Activated CD4-positive, alpha-beta T cell treated with anti-CD3 and anti-CD28 coated beads, Interleukin-10, Interleukin-2, amounts not matched to agents 100 ng/mL and 50 ng/mL, durations not matched to agents 16 hours and 8 hours (primary cell): ENCODE measurements around the gene RTN4.
"Not testable (repeated sequence)": the region's sequence is repeated elsewhere in the genome, so short reads cannot be mapped to it uniquely, and the experiment has no call there.

ENCODE experiments used
- DNase-seq: peaks from one replicate; pipeline ENCODE4 v3.0.0-alpha.2; 2020

RTN4 gene, protein sequence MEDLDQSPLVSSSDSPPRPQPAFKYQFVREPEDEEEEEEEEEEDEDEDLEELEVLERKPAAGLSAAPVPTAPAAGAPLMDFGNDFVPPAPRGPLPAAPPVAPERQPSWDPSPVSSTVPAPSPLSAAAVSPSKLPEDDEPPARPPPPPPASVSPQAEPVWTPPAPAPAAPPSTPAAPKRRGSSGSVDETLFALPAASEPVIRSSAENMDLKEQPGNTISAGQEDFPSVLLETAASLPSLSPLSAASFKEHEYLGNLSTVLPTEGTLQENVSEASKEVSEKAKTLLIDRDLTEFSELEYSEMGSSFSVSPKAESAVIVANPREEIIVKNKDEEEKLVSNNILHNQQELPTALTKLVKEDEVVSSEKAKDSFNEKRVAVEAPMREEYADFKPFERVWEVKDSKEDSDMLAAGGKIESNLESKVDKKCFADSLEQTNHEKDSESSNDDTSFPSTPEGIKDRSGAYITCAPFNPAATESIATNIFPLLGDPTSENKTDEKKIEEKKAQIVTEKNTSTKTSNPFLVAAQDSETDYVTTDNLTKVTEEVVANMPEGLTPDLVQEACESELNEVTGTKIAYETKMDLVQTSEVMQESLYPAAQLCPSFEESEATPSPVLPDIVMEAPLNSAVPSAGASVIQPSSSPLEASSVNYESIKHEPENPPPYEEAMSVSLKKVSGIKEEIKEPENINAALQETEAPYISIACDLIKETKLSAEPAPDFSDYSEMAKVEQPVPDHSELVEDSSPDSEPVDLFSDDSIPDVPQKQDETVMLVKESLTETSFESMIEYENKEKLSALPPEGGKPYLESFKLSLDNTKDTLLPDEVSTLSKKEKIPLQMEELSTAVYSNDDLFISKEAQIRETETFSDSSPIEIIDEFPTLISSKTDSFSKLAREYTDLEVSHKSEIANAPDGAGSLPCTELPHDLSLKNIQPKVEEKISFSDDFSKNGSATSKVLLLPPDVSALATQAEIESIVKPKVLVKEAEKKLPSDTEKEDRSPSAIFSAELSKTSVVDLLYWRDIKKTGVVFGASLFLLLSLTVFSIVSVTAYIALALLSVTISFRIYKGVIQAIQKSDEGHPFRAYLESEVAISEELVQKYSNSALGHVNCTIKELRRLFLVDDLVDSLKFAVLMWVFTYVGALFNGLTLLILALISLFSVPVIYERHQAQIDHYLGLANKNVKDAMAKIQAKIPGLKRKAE

DNA sequence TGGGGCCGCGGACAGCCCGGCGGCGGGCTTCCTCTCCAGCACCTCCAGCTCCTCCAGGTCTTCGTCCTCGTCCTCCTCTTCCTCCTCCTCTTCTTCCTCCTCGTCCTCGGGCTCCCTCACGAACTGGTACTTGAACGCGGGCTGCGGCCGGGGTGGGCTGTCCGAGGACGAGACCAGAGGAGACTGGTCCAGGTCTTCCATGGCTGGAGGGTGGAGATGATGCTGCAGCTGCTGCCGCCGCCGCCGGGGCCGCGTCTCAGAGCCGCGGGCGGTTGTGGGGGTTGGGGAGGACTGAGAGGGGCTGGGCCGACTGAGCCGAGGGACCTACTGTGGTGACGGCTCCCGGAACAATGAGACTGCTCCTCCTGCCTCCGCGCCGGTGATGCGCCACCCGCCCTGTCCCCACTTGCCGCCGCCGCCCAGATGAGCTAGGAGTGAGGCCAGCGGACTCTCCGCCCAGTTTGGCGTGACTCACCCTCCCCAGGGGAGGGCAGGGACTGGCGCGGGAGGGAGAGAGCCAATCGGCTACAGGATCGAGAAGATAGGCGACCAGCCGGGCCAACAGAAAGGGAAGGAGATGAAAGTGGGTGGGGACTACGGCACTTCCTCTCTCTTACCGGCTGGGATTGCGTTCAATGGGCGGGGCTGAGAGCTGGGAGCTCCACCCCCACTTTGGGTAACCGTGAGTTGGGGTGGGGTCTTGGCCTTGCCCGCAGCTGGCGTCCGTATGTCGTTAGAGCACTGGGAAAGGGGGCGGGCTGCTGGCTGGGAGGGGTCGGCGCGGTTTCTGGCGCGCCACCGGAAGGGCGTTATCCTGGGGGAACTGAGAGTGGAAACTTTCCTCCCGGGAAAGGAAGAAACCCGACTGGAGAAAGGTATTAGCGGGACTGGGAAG, at the start of gene RTN4:
Gene RTN4 (minus strand): TSS at position 352 of the 895 bp plus-strand sequence. CDS start 151 bp downstream, at position 201.
- DNase-seq, result peak; percentile 100

DNA sequence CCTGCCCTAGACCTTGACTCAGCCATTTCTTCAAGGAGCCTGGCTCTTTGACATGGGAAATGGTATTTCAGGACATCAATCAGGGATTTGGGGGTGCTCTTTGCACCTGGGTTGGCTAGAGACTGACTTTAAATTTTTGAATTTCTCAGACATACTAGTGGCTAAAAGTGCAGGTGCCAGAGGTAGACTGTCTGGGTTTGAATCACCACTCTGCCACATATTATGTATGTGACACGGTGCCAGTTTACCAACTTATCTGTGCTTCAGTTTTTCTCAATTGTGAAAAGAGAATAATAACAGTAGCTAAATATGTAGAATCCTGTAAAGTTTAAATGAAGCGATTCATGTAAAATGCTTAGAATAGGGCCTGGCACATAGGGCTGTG, 49.2 kb upstream of the RTN4 start:
- DNase-seq, result no peak

DNA sequence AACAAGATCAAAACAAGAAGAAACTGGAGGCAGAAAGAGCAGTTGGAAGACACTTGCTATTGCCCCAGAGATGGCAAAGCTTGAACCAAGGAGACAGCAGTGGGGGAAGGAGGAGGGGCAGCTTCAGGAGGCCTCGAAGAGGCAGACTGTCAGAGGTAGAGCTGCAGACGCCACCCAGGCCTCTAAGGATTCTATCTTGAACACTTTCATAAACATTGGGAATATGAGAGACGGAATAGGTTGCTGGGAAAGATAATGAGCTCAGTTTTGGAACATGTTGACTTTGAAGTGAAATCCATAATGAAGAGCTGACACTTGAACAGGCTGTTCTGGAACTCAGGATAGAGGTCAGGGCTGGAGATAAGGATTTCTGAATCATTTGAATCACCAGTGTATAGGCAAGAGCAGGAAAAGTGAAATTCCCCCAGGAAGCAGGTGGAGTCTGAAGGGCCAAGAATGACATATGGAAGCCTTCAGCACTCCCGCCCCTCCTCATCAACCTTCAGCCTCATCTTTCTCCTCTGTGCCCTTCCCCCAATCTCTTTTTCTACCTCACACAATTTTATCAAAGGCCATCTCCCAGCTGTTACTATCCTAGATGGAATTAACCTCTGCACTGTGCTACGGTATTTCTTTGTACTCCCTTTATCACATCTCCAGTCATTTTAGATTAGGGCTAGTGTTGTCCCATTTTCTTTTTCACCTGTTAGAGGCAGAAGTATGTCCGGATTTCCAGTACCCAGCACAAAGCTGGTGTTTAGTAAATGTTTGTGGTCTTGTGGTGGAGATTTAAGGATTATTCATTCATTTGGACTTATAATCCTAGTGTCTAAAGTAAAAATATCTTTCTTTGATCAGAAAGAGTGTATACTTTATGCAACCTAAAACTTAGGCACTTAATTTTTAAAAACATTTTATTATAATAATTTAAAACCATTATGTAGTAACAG, 47.5 kb upstream of the RTN4 start:
- DNase-seq, result no peak

DNA sequence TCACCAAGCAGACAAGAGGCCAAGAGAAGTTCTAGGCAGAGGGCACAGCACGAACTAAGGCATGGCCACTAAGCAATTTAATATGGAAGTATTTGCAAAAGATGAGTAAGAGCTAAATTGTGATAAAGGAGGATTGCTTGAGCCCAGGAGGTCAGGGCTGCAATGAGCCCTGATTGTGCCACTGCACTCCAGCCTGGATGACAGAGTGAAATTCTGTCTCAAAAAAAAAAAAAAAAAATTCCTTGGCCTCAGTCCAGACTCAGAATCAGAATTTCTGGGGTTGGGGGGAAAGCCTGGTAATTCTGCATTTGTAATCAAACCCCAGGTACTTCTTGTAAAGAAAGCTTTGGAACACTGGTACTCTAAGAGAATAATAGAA, 46.8 kb upstream of the RTN4 start:
- DNase-seq, result no peak

DNA sequence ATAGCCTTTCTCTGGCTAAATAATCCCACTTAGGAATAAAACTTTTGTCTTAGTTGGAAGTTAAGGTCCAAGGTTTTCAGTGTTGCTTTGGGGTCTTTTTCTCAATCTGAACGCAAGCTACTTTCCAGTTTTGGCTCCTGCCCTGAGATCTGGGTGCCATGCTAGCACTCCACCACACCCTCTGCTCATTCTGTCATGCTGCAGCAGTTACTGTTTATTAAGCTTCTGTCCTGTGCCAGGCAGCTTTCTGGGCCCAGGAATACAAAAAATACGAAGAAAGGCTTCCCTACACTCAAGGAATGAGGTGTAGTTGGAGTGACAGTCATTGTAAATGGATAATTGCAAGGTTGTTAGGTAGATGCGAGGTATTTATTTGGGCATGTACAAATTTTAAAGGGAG, 46.3 kb upstream of the RTN4 start:
- DNase-seq, result no peak

DNA sequence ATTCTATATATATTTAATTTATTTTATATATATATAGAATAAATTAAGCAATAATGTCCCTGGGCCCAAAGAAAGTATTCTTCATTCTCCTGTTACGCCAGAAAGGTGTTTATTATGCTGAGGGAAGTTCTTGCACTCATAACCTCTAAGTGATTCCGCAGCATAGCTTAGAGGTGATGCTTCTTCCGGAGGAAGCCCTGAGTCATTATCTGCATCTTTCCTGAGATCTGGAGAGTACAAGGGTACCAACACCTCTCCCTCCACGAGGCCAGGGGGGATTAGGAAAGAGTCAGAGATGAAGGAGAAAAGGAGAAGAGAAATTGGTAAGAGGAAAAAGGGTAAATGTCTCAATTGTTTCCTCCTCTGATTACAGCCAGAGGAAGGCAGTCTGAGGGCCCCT, 43.1 kb upstream of the RTN4 start:
- DNase-seq, result no peak

DNA sequence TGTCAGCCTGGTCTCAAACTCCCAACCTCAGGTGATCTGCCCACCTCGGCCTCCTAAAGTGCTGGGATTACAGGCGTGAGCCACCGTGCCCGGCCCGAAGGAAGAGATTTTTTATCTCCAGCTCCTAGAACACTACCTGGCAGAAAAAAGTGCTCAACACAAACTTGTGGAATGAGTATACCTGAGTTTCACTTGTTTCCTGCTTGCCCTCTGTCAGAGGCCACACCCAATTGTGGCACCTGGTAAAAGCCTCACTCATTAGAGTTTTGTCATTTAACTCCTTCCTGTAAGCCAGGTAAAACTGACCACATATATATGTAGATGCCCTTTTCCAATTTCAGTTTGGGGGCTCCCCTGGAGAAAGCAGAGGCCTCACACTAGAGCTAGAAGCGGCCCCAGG, 42.2 kb upstream of the RTN4 start:
- DNase-seq, result peak; percentile 11

DNA sequence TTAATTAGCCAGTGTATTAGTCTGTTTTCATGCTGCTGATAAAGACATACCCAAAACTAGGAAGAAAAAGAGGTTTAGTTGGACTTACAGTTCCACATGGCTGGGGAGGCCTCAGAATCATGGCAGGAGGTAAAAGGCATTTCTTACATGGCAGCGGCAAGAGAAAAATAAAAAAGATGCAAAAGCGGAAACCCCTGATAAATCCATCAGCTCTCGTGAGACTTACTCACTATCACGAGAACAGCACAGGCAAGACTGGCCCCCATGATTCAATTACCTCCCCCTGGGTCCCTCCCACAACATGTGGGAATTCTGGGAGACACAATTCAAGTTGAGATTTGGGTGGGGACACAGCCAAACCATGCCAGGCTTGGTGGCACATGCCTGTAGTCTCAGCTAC, 41.4 kb upstream of the RTN4 start:
- not testable (repeated sequence) for DNase-seq

DNA sequence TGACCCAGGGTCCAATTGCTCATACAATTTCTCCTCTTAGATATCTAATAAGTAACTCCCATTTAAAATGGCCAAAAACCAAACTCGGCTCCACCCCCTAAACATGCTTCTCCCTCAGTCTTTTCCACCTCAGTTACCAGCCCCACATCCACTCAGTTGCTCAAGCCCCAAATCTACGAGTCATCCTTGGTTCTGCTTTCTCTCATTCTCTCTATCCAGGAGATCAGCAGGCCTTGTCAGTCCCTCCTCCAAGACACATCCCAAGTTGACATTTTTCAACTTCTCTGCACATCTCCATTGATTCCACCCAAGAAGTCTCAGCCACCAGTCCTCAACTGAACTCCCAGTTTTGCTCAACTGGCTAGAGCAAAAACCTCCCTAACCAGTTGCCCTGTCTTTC, 40.5 kb upstream of the RTN4 start:
- no peak for DNase-seq

DNA sequence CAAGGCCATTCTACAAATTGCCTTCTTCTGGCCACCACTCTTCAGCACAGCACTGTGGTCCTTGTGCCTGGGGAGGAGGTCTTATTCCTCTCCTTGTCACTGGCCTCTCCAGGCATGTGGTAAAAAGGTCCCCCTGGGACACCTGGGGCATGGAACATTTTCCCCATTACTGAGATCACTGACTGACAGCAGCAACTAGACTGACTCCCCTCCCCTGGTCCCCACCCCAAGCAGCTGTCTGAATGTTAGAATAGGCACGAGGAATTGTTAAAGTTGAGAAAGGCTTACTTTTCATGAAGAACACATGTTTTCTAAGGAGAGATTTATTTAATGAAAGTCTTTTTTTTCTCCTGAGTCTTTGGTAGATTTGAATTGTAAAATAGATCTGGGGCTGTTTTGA, 39.5 kb upstream of the RTN4 start:
- DNase-seq, result no peak

DNA sequence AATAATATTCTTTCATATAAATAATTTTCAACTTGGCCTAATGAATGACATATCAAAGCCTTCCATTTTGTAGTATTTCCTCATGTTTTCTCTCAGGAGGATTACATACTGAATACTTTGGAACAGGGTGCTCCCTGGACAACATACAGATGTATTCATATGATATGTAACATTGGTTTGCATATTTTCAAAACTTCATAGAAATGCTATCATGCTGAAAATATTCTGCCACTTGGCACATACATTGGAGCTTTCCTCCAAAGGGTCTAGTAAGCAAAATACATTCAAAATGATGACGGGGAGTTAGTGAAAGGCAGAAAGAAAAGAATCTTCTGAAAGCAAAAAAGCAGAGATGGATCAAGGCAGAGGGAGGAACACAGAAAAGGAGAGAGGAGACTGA, 38.1 kb upstream of the RTN4 start:
- DNase-seq, result no peak

DNA sequence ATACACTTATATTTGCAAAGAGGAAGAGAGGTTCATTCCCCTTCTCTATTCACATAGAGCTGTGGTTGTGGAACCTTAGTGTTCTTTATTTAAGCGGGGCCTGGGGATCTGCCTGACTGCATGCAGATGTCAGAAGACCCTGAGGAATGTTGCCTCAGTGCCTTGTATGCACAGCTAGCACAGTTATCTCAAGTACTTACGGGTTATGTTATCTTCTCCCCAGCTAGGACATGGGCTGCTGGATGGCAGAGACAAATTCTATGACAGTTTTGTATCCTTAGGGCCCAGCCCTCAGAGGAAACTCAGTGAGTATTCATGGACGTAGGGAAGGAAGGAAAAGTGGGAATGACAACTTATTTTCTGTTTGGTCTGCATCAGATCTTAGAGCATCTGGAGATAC, 37.7 kb upstream of the RTN4 start:
- no peak for DNase-seq

DNA sequence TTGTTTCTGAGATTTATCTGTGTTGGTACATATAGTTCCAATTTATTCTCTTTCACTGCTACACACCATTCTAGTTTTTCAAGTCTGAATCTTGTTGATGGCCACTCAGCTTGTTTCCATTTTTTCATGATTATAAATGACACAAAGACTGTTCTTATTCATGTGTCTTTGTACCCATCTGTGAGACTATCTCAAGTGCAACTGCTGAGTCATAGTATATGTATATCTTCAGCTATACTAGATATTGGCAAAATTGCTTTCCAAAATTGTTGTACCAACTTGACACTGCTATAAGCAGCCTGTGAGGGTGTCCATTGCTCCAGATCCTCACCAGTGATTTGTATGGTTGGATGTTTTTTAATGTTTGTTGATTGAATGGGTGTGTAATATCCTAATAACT, 37.2 kb upstream of the RTN4 start:
- DNase-seq, result no peak

DNA sequence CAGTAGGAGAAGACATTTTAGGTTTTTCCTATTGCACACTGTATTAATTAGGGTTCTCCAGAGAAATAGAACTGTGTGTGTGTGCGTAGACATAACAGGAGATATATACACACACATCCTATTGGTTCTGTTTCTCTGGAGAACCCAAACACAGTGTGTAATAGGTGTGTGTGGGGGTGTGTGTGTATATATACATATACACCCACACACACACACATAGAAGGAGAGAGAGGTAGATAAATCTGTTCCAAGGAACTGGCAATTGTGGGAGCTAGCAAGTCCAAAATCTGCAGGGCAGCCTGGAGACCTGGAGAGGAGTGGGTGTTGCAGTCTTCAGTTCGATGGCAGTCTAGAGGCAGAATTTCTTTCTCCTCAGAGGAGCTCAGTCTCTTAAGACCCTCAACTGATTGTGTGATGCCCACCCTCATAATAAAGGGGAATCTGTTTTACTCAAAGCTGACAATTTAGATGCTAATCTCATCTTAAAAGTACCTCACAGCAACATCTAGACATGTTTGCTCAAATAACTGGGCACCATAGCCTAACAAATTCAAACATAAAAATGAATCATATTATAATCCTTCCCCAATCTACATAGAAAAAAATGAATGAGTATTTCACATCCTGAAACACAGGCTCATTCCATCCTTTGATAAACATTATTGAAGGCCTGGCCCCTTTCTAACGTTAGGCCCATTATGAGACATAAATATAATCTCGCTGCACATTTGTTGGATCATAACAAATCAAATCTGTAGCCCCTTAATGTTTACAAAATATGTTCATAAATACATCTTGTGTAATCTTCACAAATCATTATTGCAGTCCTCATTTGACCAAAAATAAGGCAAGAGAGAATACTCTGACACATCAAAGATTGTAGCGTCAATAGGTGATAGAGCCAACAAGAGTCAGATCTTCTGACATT, 35.1 kb upstream of the RTN4 start:
- no peak for DNase-seq

DNA sequence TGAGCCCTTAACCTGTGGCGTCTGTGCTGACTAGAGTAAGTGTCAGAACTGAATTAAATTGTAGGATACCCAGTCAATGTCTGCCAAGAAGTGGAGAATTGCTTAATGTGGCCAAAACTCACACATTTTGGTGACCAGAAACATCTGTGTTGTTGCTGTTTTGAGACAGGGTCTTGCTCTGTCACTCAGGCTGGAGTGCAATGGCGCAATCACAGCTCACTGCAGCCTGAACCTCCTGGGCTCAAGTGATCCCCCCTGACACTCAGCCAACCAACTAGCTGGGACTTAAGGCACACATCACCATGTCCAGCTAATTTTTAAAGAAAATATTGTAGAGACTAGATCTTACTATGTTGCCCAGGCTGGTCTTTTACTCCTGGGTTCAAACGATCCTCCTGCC, 34.4 kb upstream of the RTN4 start:
- DNase-seq, result no peak

DNA sequence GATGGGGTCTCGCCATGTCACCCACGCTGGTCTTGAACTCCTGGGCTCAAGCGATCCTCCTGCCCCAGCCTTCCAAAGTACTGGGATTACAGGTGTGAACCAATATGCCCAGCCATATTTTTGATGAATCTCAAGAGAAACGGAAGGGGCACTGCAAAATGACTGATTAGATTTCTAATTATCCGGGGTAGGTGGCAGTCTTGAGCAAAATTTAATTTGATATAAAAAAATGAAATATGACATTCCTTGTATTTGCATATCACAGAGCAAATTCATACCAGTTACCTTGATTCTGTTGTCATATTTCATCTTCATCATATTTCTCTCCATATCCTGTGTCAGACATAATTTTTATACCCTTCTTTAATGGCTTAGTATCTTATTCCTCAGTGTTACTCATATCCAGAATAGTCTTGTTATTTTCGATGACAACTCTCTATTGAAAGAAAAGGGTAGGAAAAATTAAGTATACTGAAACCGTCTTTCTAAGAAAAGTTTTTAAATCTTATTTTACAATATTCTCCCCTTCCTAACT, 30.0 kb upstream of the RTN4 start:
- DNase-seq, result no peak

DNA sequence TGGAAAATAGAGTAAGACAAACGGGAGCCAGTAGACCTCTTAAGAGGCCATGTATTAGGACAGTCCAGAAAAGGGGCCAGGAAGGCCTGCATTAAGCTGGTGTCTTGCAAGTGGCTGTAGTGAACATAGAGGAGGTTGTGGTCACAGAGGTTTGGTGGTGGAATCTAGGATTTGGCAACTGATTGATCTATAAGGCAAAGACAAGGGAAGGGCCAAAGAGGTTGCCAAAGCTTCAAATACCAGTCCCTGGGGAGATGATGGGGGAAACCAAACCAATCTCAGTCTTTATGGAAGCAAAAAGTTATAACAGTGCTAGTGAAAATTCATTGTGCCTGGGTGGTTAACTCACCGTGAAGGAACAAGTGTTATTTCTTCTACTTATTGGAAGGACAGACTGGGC, 28.7 kb upstream of the RTN4 start:
- no peak for DNase-seq

DNA sequence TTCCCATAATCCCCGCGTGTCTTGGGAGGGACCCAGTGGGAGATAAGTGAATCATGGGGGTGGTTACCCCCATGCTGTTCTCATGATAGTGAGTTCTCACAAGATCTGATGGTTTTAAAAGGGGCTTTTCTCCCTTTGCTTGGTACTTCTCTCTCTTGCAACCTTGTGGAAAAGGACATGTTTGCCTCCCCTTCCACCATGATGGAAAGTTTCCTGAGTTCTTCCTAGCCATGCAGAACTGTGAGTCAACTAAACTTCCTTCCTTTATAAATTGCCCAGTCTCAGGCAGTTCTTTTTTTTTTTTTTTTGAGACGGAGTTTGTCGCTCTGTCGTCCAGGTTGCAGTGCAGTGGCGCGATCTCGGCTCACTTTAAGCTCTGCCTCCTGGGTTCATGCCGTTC, 26.5 kb upstream of the RTN4 start:
- no peak for DNase-seq

DNA sequence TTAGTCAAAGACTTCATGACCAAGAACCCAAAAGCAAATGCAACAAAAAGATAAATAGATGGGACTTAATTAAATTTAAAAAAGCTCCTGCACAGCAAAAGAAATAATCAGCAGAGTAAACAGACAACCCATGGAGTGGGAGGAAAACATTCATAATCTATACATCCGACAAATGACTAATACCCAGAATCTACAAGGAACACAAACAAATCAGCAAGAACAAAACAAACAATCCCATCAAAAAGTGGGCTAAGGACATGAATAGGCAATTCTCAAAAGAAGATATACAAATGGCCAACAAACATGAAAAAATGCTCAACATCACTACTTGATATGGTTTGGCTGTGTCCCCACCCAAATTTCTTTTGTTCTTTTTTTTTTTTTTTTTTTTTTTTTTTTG, 25.8 kb upstream of the RTN4 start:
- not testable (repeated sequence) for DNase-seq
